ENCODE data around the gene TUBGCP4. TPM values are rescaled to one million over a fixed set of nuclear protein-coding genes. Genes with fewer than 3 reads are reported as not detected.

The TUBGCP4 gene
- total RNA-seq, 2 experiments from 2014 or later: 36.0 to 43.9 TPM

- H3K4me1 ChIP-seq (ENCODE audit: insufficient read depth, low read length, poor library complexity, severe bottlenecking): peaks cover 4% of the 10 kb centered on the region
- H3K9me2 ChIP-seq (ENCODE audit: insufficient read depth, low read length): no peaks in the 10 kb centered on the region
- DNase-seq (ENCODE audit: low spot score): no peak
- H3K9me3 ChIP-seq (ENCODE audit: low read length): no peaks in the 10 kb centered on the region
- TF ChIP-seq EZH2phosphoT487 (IDR thresholded peaks at IDR 0.05; ENCODE audit: borderline replicate concordance, low read depth, low read length): no peak
- TF ChIP-seq, protein P1, sequence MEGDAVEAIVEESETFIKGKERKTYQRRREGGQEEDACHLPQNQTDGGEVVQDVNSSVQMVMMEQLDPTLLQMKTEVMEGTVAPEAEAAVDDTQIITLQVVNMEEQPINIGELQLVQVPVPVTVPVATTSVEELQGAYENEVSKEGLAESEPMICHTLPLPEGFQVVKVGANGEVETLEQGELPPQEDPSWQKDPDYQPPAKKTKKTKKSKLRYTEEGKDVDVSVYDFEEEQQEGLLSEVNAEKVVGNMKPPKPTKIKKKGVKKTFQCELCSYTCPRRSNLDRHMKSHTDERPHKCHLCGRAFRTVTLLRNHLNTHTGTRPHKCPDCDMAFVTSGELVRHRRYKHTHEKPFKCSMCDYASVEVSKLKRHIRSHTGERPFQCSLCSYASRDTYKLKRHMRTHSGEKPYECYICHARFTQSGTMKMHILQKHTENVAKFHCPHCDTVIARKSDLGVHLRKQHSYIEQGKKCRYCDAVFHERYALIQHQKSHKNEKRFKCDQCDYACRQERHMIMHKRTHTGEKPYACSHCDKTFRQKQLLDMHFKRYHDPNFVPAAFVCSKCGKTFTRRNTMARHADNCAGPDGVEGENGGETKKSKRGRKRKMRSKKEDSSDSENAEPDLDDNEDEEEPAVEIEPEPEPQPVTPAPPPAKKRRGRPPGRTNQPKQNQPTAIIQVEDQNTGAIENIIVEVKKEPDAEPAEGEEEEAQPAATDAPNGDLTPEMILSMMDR (conservative IDR thresholded peaks at IDR 0.05; ENCODE audit: low read length): no peak
- no peak overlapping the region for H3K4me2 ChIP-seq (ENCODE audit: low read length)
- H3K4me3 ChIP-seq (ENCODE audit: low read depth, low read length, poor library complexity, severe bottlenecking): no peak overlapping the region
- H3K36me3 ChIP-seq (ENCODE audit: insufficient read depth, low read length): peaks cover 93% of the 10 kb centered on the region
- no peaks in the 10 kb centered on the region for H4K20me1 ChIP-seq (ENCODE audit: insufficient read depth, low read length)
- H2AFZ ChIP-seq (ENCODE audit: low read length): no peak overlapping the region
- intact Hi-C loops (cut with micrococcal nuclease; ENCODE audit: unreplicated experiment): no loop called here
- H3K27ac ChIP-seq (ENCODE audit: low read depth, low read length, poor library complexity, severe bottlenecking): no peak overlapping the region
- ChIA-PET POLR2A (interaction anchor here (0.5 to 1.6 kb wide), 8 partner anchors 10 to 718 kb away, joined by 3 to 5 read pairs (median 3); no protein-coding TSS in a partner anchor), CTCF (ENCODE audit: unreplicated experiment) (no interaction called here)
- H3K79me2 ChIP-seq (ENCODE audit: insufficient read depth, low read depth, low read length): no peaks in the 10 kb centered on the region
- no TSS peak for BruUV-seq (replicated peaks)
Observed at GRCh38 chr15:43433661-43434303, 62.9 kb downstream of the TUBGCP4 start.

DNA sequence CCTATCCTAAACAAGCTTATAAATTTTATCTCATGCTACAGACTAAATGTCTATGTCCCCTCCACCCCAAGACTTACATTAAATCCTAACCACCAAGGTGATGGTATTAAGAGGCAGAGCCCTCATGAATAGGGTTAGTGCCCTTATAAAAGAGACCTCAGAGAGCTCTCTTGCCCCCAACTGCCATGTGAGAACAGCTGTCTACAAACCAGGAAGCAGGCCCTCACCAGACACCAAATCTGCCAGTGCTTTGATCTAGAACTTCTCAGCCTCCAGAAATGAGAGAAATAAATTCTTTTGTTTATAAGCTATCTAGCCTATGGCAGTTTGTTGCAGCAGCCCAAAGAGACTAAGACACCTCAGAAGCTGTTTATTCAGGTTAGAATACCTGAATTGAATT, 63.5 kb downstream of the TUBGCP4 start:
- H3K9me2 ChIP-seq (ENCODE audit: insufficient read depth, low read length): no peaks in the 10 kb centered on the region
- peaks cover 4% of the 10 kb centered on the region for H3K4me1 ChIP-seq (ENCODE audit: insufficient read depth, low read length, poor library complexity, severe bottlenecking)
- H3K36me3 ChIP-seq (ENCODE audit: insufficient read depth, low read length): peaks cover 93% of the 10 kb centered on the region
- H3K9me3 ChIP-seq (ENCODE audit: low read length): no peaks in the 10 kb centered on the region
- no peak overlapping the region for H2AFZ ChIP-seq (ENCODE audit: low read length)
- no peak overlapping the region for H3K27ac ChIP-seq (ENCODE audit: low read depth, low read length, poor library complexity, severe bottlenecking)
- no peak for DNase-seq (ENCODE audit: low spot score)
- no peak overlapping the region for H3K4me2 ChIP-seq (ENCODE audit: low read length)
- no peaks in the 10 kb centered on the region for H3K79me2 ChIP-seq (ENCODE audit: insufficient read depth, low read depth, low read length)
- ChIA-PET CTCF (ENCODE audit: unreplicated experiment) (no interaction called here), POLR2A (interaction anchor here (0.6 to 1.1 kb wide), 3 partner anchors 14 to 400 kb away, joined by 3 read pairs; no protein-coding TSS in a partner anchor)
- intact Hi-C loops (cut with micrococcal nuclease; ENCODE audit: unreplicated experiment): no loop called here
- H4K20me1 ChIP-seq (ENCODE audit: insufficient read depth, low read length): no peaks in the 10 kb centered on the region
- TF ChIP-seq, protein P1 (conservative IDR thresholded peaks at IDR 0.05; ENCODE audit: low read length): no peak
- no peak for TF ChIP-seq EZH2phosphoT487 (IDR thresholded peaks at IDR 0.05; ENCODE audit: borderline replicate concordance, low read depth, low read length)
- no TSS peak for BruUV-seq (replicated peaks)
- no peak overlapping the region for H3K4me3 ChIP-seq (ENCODE audit: low read depth, low read length, poor library complexity, severe bottlenecking)

DNA sequence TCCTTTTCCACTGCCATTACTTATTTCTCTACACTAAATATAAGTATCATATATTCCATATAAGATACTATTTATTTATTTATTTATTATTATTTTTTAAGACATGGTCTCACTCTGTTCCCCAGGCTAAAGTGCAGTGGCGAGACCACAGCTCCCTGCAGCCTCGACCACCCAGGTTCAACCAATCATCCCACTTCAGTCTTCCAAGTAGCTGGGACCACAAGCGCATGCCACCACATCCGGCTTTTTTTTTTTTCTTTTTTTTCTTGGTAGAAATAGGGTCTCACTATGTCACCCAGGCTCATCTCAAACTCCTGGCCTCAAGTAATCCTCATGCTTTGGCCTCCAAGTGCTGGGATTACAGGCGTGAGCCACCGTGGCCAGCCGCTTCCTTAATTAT, 65.5 kb downstream of the TUBGCP4 start:
- Histone ChIP-seq H3K36me3 (ENCODE audit: insufficient read depth, low read length) (peaks cover 92% of the 10 kb centered on the region), H2AFZ (ENCODE audit: low read length) (no peak overlapping the region), H3K9me3 (ENCODE audit: low read length) (no peaks in the 10 kb centered on the region), H3K9me2 (ENCODE audit: insufficient read depth, low read length) (no peaks in the 10 kb centered on the region), H3K27ac (ENCODE audit: low read depth, low read length, poor library complexity, severe bottlenecking) (no peak overlapping the region), H3K4me1 (ENCODE audit: insufficient read depth, low read length, poor library complexity, severe bottlenecking) (no peaks in the 10 kb centered on the region), H3K4me3 (ENCODE audit: low read depth, low read length, poor library complexity, severe bottlenecking) (no peak overlapping the region), H4K20me1 (ENCODE audit: insufficient read depth, low read length) (no peaks in the 10 kb centered on the region), H3K4me2 (ENCODE audit: low read length) (no peak overlapping the region), H3K79me2 (ENCODE audit: insufficient read depth, low read depth, low read length) (no peaks in the 10 kb centered on the region)
- ChIA-PET CTCF (ENCODE audit: unreplicated experiment) (no interaction called here), POLR2A (interaction anchor here (0.6 kb wide), 1 partner anchor 105 kb away, joined by 4 read pairs; no protein-coding TSS in a partner anchor)
- no peak for TF ChIP-seq EZH2phosphoT487 (IDR thresholded peaks at IDR 0.05; ENCODE audit: borderline replicate concordance, low read depth, low read length)
- TF ChIP-seq, protein P1 (conservative IDR thresholded peaks at IDR 0.05; ENCODE audit: low read length): no peak
- intact Hi-C loops (cut with micrococcal nuclease; ENCODE audit: unreplicated experiment): no loop called here
- BruUV-seq (replicated peaks): no TSS peak
- DNase-seq (ENCODE audit: low spot score): no peak
